ENCODE measurements around the gene SLC31A2.

Gene SLC31A2

GRCh38 chr9:113185271-113185670, 34.5 kb downstream of the SLC31A2 start:
- WGBS = 83% methylated on average over 4 of the region's 4 CpGs
- Histone ChIP-seq H3K79me1 (replicated peaks; ENCODE audit: low read length, poor library complexity, severe bottlenecking) (peaks cover 2% of the 10 kb centered on the region), H3K14ac (ENCODE audit: low read length in 2 of 2) (no peak overlapping the region)

GRCh38 chr9:113186137-113186755, 35.4 kb downstream of the SLC31A2 start:
- H2BK120ac ChIP-seq (ENCODE audit: low read depth, low read length) = peak overlapping the region; percentile 7
- no peak overlapping the region for H3K14ac ChIP-seq (ENCODE audit: low read length in 2 of 2)
- peak overlapping the region in 1 of 2 experiments; percentile 80 for H3K4me3 ChIP-seq (ENCODE audit: insufficient read depth in 1 of 2, low read depth in 1 of 2, low read length in 2 of 2)
- no peak overlapping the region for H4K91ac ChIP-seq (ENCODE audit: low read length)
- H2BK12ac ChIP-seq (ENCODE audit: low read length in 2 of 2) = peak overlapping the region in 1 of 2 experiments; percentile 59
- no peak overlapping the region for H2BK5ac ChIP-seq (ENCODE audit: low read depth, low read length, poor library complexity, severe bottlenecking)
- no peak for DNase-seq
- H3K4ac ChIP-seq (ENCODE audit: low read depth in 1 of 2, low read length in 2 of 2) = no peak overlapping the region
- no peak overlapping the region for H2AFZ ChIP-seq (ENCODE audit: low read depth, low read length)
- H3K4me1 ChIP-seq (ENCODE audit: control insufficient read depth, insufficient read depth, low read depth, low read length) = peaks cover 5% of the 10 kb centered on the region
- no peak overlapping the region for H4K8ac ChIP-seq (ENCODE audit: low read length)
- H3K23ac ChIP-seq (ENCODE audit: low read length in 2 of 2) = no peak overlapping the region
- 96% methylated on average over 7 of the region's 7 CpGs for WGBS
- H3K36me3 ChIP-seq (ENCODE audit: control insufficient read depth in 1 of 2, insufficient read depth in 2 of 2, low read depth in 1 of 2, low read length in 2 of 2) = peaks cover 10 to 70% of the 10 kb centered on the region in 2 experiments
- no peaks in the 10 kb centered on the region for H3K27me3 ChIP-seq (ENCODE audit: control insufficient read depth in 1 of 2, insufficient read depth in 1 of 2, low read length in 2 of 2)
- peak overlapping the region; percentile 89 for H3K9ac ChIP-seq (ENCODE audit: low read length)
- no peak overlapping the region for H2BK15ac ChIP-seq (ENCODE audit: low read depth, poor library complexity, severe bottlenecking)
- no peak overlapping the region for H3K27ac ChIP-seq (ENCODE audit: low read length, poor library complexity, severe bottlenecking)
- no peaks in the 10 kb centered on the region for H3K9me3 ChIP-seq (ENCODE audit: control insufficient read depth, low read length)
- H3K18ac ChIP-seq (ENCODE audit: low read depth in 1 of 2, low read length in 2 of 2) = no peak overlapping the region
- H3K79me1 ChIP-seq (replicated peaks; ENCODE audit: low read length, poor library complexity, severe bottlenecking) = peaks cover 2% of the 10 kb centered on the region
- H2AK5ac ChIP-seq (ENCODE audit: low read length, severe bottlenecking) = no peak overlapping the region
- no peak overlapping the region for H3K4me2 ChIP-seq (ENCODE audit: low read length, poor library complexity, severe bottlenecking)

More at GRCh38 chr9:113185271-113185670, 34.5 kb downstream of the SLC31A2 start:
- H2BK12ac ChIP-seq (ENCODE audit: low read length in 2 of 2) = no peak overlapping the region
- H2BK120ac ChIP-seq (ENCODE audit: low read depth, low read length) = no peak overlapping the region
- peaks cover 10 to 70% of the 10 kb centered on the region in 2 experiments for H3K36me3 ChIP-seq (ENCODE audit: control insufficient read depth in 1 of 2, insufficient read depth in 2 of 2, low read depth in 1 of 2, low read length in 2 of 2)
- H3K23ac ChIP-seq (ENCODE audit: low read length in 2 of 2) = no peak overlapping the region
- no peak overlapping the region for H2BK5ac ChIP-seq (ENCODE audit: low read depth, low read length, poor library complexity, severe bottlenecking)
- no peak overlapping the region for H4K8ac ChIP-seq (ENCODE audit: low read length)
- no peak overlapping the region for H2AFZ ChIP-seq (ENCODE audit: low read depth, low read length)
- H3K4me1 ChIP-seq (ENCODE audit: control insufficient read depth, insufficient read depth, low read depth, low read length) = peaks cover 5% of the 10 kb centered on the region
- no peak overlapping the region for H4K91ac ChIP-seq (ENCODE audit: low read length)
- no peaks in the 10 kb centered on the region for H3K27me3 ChIP-seq (ENCODE audit: control insufficient read depth in 1 of 2, insufficient read depth in 1 of 2, low read length in 2 of 2)
- H3K4ac ChIP-seq (ENCODE audit: low read depth in 1 of 2, low read length in 2 of 2) = no peak overlapping the region
- H3K18ac ChIP-seq (ENCODE audit: low read depth in 1 of 2, low read length in 2 of 2) = no peak overlapping the region
- H3K9ac ChIP-seq (ENCODE audit: low read length) = peak overlapping the region; percentile 60
- no peak overlapping the region for H2BK15ac ChIP-seq (ENCODE audit: low read depth, poor library complexity, severe bottlenecking)
- no peaks in the 10 kb centered on the region for H3K9me3 ChIP-seq (ENCODE audit: control insufficient read depth, low read length)
- H3K4me3 ChIP-seq (ENCODE audit: insufficient read depth in 1 of 2, low read depth in 1 of 2, low read length in 2 of 2) = peak overlapping the region in 1 of 2 experiments; percentile 80
- H2AK5ac ChIP-seq (ENCODE audit: low read length, severe bottlenecking) = no peak overlapping the region
- DNase-seq = peak; percentile 41
- no peak overlapping the region for H3K4me2 ChIP-seq (ENCODE audit: low read length, poor library complexity, severe bottlenecking)
- H3K27ac ChIP-seq (ENCODE audit: low read length, poor library complexity, severe bottlenecking) = no peak overlapping the region

DNA sequence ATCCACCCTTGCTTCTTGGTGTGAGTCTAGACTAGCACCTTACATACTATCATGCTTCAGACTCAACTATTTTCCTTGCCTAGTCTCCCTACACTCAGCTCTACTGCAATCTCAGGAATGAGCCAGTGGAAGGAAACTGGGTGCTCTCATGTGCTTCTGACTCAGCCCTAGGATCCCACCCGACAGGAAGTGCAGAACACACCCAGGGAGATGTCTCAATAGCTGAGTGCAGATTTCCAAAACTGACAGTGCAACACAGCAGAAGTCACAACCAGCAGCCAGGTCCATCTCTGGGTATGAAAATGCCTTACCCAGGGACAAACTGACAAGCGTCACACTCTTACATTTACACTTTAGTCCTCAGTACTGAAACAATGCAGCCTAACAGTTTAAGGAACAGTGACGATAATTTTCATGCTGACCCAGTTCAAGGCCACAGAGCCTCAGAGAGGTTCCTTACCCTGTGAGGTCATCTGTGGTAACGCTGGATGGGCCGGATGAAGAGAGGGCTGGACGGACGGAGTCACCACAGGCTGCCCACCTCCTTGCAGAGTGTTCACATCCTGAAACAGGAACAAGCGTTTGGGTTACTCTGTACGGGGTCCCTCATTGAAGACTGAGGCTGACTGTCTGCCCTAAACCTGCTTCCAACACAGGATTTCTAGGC, 37.3 kb downstream of the SLC31A2 start:
- Histone ChIP-seq H3K9ac (ENCODE audit: low read length) (peak overlapping the region; percentile 89), H3K36me3 (ENCODE audit: control insufficient read depth in 1 of 2, insufficient read depth in 2 of 2, low read depth in 1 of 2, low read length in 2 of 2) (peaks cover 10 to 66% of the 10 kb centered on the region in 2 experiments), H3K79me1 (replicated peaks; ENCODE audit: low read length, poor library complexity, severe bottlenecking) (peaks cover 5% of the 10 kb centered on the region), H3K27ac (ENCODE audit: low read length, poor library complexity, severe bottlenecking) (peak overlapping the region; percentile 63), H2AFZ (ENCODE audit: low read depth, low read length) (no peak overlapping the region), H3K18ac (ENCODE audit: low read depth in 1 of 2, low read length in 2 of 2) (peak overlapping the region; percentile 48 to 68), H3K4me2 (ENCODE audit: low read length, poor library complexity, severe bottlenecking) (no peak overlapping the region), H4K8ac (ENCODE audit: low read length) (peak overlapping the region; percentile 72), H3K27me3 (ENCODE audit: control insufficient read depth in 1 of 2, insufficient read depth in 1 of 2, low read length in 2 of 2) (no peaks in the 10 kb centered on the region), H2AK5ac (ENCODE audit: low read length, severe bottlenecking) (no peak overlapping the region), H2BK15ac (ENCODE audit: low read depth, poor library complexity, severe bottlenecking) (no peak overlapping the region), H3K4me1 (ENCODE audit: control insufficient read depth, insufficient read depth, low read depth, low read length) (peaks cover 5% of the 10 kb centered on the region), H3K4ac (ENCODE audit: low read depth in 1 of 2, low read length in 2 of 2) (peak overlapping the region; percentile 27 to 48), H3K14ac (ENCODE audit: low read length in 2 of 2) (no peak overlapping the region), H2BK12ac (ENCODE audit: low read length in 2 of 2) (peak overlapping the region; percentile 28 to 67), H2BK120ac (ENCODE audit: low read depth, low read length) (no peak overlapping the region), H3K9me3 (ENCODE audit: control insufficient read depth, low read length) (no peaks in the 10 kb centered on the region), H3K4me3 (ENCODE audit: insufficient read depth in 1 of 2, low read depth in 1 of 2, low read length in 2 of 2) (peak overlapping the region in 1 of 2 experiments; percentile 80), H2BK5ac (ENCODE audit: low read depth, low read length, poor library complexity, severe bottlenecking) (no peak overlapping the region), H4K91ac (ENCODE audit: low read length) (peak overlapping the region; percentile 45), H3K23ac (ENCODE audit: low read length in 2 of 2) (no peak overlapping the region)
- WGBS = 14% methylated on average over 9 of the region's 9 CpGs
- peak; percentile 96 for DNase-seq

- Histone ChIP-seq H3K14ac (ENCODE audit: low read length in 2 of 2) (no peak overlapping the region), H3K23ac (ENCODE audit: low read length in 2 of 2) (no peak overlapping the region), H2AFZ (ENCODE audit: low read depth, low read length) (no peak overlapping the region), H3K27ac (ENCODE audit: low read length, poor library complexity, severe bottlenecking) (no peak overlapping the region), H2BK120ac (ENCODE audit: low read depth, low read length) (no peak overlapping the region), H3K4ac (ENCODE audit: low read depth in 1 of 2, low read length in 2 of 2) (no peak overlapping the region), H3K27me3 (ENCODE audit: control insufficient read depth in 1 of 2, insufficient read depth in 1 of 2, low read length in 2 of 2) (no peaks in the 10 kb centered on the region), H3K79me1 (replicated peaks; ENCODE audit: low read length, poor library complexity, severe bottlenecking) (peaks cover 4% of the 10 kb centered on the region), H3K4me2 (ENCODE audit: low read length, poor library complexity, severe bottlenecking) (no peak overlapping the region), H2AK5ac (ENCODE audit: low read length, severe bottlenecking) (no peak overlapping the region), H2BK12ac (ENCODE audit: low read length in 2 of 2) (no peak overlapping the region), H2BK15ac (ENCODE audit: low read depth, poor library complexity, severe bottlenecking) (no peak overlapping the region), H3K9me3 (ENCODE audit: control insufficient read depth, low read length) (no peaks in the 10 kb centered on the region), H4K8ac (ENCODE audit: low read length) (no peak overlapping the region), H4K91ac (ENCODE audit: low read length) (no peak overlapping the region), H3K18ac (ENCODE audit: low read depth in 1 of 2, low read length in 2 of 2) (no peak overlapping the region), H2BK5ac (ENCODE audit: low read depth, low read length, poor library complexity, severe bottlenecking) (no peak overlapping the region), H3K4me3 (ENCODE audit: insufficient read depth in 1 of 2, low read depth in 1 of 2, low read length in 2 of 2) (peak overlapping the region in 1 of 2 experiments; percentile 31), H3K36me3 (ENCODE audit: control insufficient read depth in 1 of 2, insufficient read depth in 2 of 2, low read depth in 1 of 2, low read length in 2 of 2) (peaks cover 8 to 65% of the 10 kb centered on the region in 2 experiments), H3K9ac (ENCODE audit: low read length) (peak overlapping the region; percentile 19), H3K4me1 (ENCODE audit: control insufficient read depth, insufficient read depth, low read depth, low read length) (peaks cover 5% of the 10 kb centered on the region)
- DNase-seq = no peak
- 57% methylated on average over 1 of the region's 2 CpGs for WGBS
Measured at GRCh38 chr9:113192455-113192854, 41.6 kb downstream of the SLC31A2 start.

Data from mesenchymal stem cell (in vitro differentiated cells and primary cell).